ENCODE data around the gene GTF2B.
"Not testable (repeated sequence)": the region's sequence is repeated elsewhere in the genome, so short reads cannot be mapped to it uniquely, and the experiment has no call there.

Gene GTF2B

GRCh38 chr1:88897070-88897730 lies 5.8 kb upstream of the GTF2B start:
- no peak overlapping the region for H3K4me3 ChIP-seq (ENCODE audit: low read length)
- TF ChIP-seq ZNF274 (IDR thresholded peaks at IDR 0.05; ENCODE audit: low read depth, low read length): no peak

DNA sequence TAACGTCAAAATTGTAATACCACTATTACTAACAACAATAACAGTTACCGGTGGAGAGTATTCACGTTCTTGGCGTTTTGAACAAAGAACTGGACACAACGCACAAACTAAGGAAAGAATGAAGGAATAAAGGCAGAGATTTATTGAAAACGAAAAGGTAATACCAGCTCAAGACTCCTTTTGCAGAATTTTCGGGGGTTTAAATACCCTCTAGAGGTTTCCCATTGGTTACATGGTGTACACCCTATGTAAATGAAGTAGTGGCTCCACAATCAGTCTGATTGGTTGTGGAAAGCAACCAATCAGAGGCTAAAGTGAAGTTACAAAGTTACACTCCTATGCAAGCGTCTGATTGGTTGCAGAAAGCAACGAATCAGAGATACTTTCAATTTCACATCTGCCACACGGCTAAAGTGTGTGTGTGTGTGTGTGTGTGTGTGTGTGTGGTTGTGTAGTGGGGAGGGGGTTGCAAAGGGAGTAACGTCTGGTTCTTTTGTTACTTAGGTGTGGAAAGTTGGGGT lies 1.1 kb upstream of the GTF2B start:
- TF ChIP-seq ZNF274 (IDR thresholded peaks at IDR 0.05; ENCODE audit: low read depth, low read length): no peak
- H3K4me3 ChIP-seq (ENCODE audit: low read length): no peak overlapping the region

GRCh38 chr1:88891951-88892340 lies 579 bp upstream of the GTF2B start:
- TF ChIP-seq ZNF274 (IDR thresholded peaks at IDR 0.05; ENCODE audit: low read depth, low read length): no peak
- H3K4me3 ChIP-seq (ENCODE audit: low read length): peak overlapping the region; percentile 95

DNA sequence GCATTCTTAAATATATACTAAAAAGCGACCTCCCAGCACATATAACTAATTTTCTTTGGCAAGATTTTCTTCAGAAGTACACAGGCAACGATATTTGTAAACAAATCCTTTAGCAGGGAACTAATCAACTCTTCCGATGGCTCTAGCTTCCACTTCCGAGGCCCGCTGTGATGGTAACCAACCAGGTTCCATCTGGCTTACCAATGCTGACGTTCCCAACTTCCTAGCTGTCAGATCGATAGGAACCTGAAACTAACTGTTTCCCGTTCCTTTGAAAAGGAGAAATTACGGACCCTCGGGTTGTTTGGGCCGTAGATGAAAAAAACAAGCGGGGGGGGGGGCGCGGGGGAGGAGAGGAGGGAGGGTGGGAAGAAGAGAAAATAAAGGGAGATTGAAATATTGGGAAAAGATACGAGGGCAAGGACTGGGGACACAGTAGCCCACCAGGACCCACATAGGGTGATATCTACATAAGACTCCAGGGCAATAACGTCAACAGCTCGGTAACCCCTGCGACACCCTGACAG lies 513 bp downstream of the GTF2B start:
- no peak for TF ChIP-seq ZNF274 (IDR thresholded peaks at IDR 0.05; ENCODE audit: low read depth, low read length)
- peak overlapping the region; percentile 95 for H3K4me3 ChIP-seq (ENCODE audit: low read length)

- peak overlapping the region; percentile 95 for H3K4me3 ChIP-seq (ENCODE audit: low read length)
- no peak for TF ChIP-seq ZNF274 (IDR thresholded peaks at IDR 0.05; ENCODE audit: low read depth, low read length)
These were observed 1.2 kb downstream of the GTF2B start for GRCh38 chr1:88890131-88890530.

DNA sequence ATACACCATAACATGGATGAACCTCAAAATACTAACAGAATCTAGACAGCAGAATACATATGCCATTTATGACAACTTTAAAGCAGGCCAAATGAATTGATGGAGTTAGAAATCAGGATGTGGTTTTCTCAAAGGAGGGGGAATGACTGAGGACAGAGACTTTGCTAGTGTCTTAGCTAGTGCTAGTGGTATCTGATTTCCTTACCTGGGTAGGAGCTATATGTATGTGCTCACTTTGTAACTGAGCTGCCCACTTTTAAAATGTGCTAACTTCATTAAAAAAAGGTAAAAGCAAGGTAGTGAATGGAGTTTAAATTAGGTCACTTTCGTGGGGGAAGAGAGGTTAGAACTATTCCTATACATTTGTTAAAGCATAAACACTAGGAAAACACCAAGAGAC lies 2.6 kb downstream of the GTF2B start:
- no peak for TF ChIP-seq ZNF274 (IDR thresholded peaks at IDR 0.05; ENCODE audit: low read depth, low read length)
- no peak overlapping the region for H3K4me3 ChIP-seq (ENCODE audit: low read length)

- no peak for TF ChIP-seq ZNF274 (IDR thresholded peaks at IDR 0.05; ENCODE audit: low read depth, low read length)
- H3K4me3 ChIP-seq (ENCODE audit: low read length): no peak overlapping the region
These were observed 5.4 kb downstream of the GTF2B start for GRCh38 chr1:88885933-88886332.

GRCh38 chr1:88883156-88883555 lies 8.2 kb downstream of the GTF2B start:
- no peak for TF ChIP-seq ZNF274 (IDR thresholded peaks at IDR 0.05; ENCODE audit: low read depth, low read length)
- H3K4me3 ChIP-seq (ENCODE audit: low read length): no peak overlapping the region

DNA sequence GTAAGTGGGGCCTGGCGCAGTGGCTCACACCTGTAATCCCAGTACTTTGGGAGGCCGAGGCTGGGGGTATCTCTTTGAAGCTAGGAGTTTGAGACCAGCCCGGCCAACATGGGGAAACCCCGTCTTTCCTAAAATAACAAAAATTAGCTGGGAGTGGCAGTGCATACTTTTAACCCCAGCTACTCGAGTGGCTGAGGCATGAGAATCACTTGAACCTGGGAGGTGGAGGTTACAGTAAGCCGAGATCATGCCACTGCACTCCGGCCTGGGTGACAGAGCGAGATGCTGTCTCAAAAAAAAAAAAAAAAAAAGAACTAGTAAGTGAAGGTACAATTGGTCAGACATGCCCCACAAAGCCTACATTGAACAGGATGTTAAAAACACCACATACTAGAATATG lies 10.7 kb downstream of the GTF2B start:
- not testable (repeated sequence) for H3K4me3 ChIP-seq (ENCODE audit: low read length)

GRCh38 chr1:88878731-88879130 lies 12.6 kb downstream of the GTF2B start:
- TF ChIP-seq ZNF274 (IDR thresholded peaks at IDR 0.05; ENCODE audit: low read depth, low read length): no peak

GRCh38 chr1:88877911-88878310 lies 13.5 kb downstream of the GTF2B start:
- no peak overlapping the region for H3K4me3 ChIP-seq (ENCODE audit: low read length)

More at GRCh38 chr1:88878731-88879130, 12.6 kb downstream of the GTF2B start:
- H3K4me3 ChIP-seq (ENCODE audit: low read length): no peak overlapping the region

GRCh38 chr1:88877382-88877825 lies 14.0 kb downstream of the GTF2B start:
- no peak for TF ChIP-seq ZNF274 (IDR thresholded peaks at IDR 0.05; ENCODE audit: low read depth, low read length)
- no peak overlapping the region for H3K4me3 ChIP-seq (ENCODE audit: low read length)

More at GRCh38 chr1:88877911-88878310, 13.5 kb downstream of the GTF2B start:
- TF ChIP-seq ZNF274 (IDR thresholded peaks at IDR 0.05; ENCODE audit: low read depth, low read length): no peak

DNA sequence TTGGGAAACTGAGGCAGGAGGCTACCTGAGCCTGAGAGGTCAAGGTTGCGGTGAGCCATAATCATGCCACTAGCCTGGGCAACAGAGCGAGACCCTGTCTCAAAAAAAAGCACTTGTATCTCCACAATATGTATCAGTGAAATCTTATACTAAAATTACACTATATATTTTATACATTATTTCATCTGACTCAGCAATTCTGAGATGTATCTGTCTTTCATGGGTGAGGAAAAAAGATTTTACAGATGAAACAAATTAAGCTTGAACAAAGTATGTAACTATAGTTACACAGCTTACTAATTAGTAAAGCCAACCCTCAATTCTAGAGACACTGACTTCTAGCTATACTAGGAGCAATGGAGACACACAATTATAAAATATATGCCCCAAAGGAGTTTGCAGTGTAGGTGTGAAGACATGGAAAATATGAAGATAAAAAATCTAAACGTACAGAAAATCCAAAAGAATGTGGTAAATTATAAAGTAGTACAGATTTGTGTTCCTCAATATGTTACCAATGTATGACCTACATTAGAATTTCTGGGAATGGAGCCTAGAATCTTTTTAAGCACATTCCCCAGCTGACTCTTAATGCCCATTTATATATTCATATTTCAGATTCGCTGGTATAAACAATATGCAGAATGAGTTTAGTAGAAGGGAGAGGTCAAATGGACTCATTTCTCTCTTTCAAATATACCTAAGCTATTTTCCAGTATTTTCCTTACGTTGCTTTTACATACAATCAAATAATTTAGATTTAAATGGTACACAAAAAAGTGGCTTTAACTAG lies 14.6 kb downstream of the GTF2B start:
- H3K4me3 ChIP-seq (ENCODE audit: low read length): no peak overlapping the region
- TF ChIP-seq ZNF274 (IDR thresholded peaks at IDR 0.05; ENCODE audit: low read depth, low read length): no peak

DNA sequence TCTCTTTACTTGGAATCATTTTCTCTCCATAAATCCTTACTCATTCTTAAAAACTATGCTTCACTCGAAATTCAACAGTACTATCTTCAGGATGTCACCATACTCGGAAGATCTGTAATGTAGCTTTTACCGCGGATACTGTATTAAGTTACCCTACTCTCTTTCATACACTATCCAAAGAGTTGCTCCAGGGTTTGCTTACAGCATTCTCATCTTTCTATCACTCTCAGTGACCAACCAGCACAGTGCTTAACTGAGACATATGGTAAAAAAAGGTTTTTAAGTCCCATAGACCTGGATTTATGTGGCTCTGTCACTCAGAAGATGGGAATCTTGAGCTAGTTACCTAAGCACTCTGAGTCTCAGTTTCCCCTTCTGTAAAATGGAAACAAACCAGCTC lies 15.8 kb downstream of the GTF2B start:
- H3K4me3 ChIP-seq (ENCODE audit: low read length): no peak overlapping the region
- no peak for TF ChIP-seq ZNF274 (IDR thresholded peaks at IDR 0.05; ENCODE audit: low read depth, low read length)

Data from GM08714 (cell line).